Endodermal cell (in vitro differentiated cells): ENCODE results near the gene SYNE2. TPM values are rescaled to one million over a fixed set of nuclear protein-coding genes. Genes with fewer than 3 reads are reported as not detected.

ENCODE experiments used
- DNase-seq: peaks from one replicate; pipeline ENCODE4 v3.0.0-alpha.2; 2017
- H3K27ac ChIP-seq: 2 replicates; pipeline ENCODE4 v1.5.1; 2013; ENCODE audit warnings: mild to moderate bottlenecking, low read depth, low read length, moderate library complexity
- H3K27me3 ChIP-seq: 2 replicates; pipeline ENCODE4 v1.6.1; 2013; ENCODE audit warnings: mild to moderate bottlenecking, low read length, moderate library complexity; ENCODE audit not compliant: insufficient read depth, control insufficient read depth, poor library complexity, severe bottlenecking
- H3K36me3 ChIP-seq: 2 replicates; pipeline ENCODE4 v1.7.0; 2013; ENCODE audit warnings: mild to moderate bottlenecking, low read length, moderate library complexity; ENCODE audit not compliant: control insufficient read depth, insufficient read depth
- H3K4me1 ChIP-seq: one replicate; pipeline ENCODE4 v1.7.0; 2013; ENCODE audit warnings: low read length; ENCODE audit not compliant: control insufficient read depth, insufficient read depth
- H3K4me3 ChIP-seq: 2 replicates; pipeline ENCODE4 v1.5.1; 2013; ENCODE audit warnings: mild to moderate bottlenecking, low read length, moderate library complexity
- H3K9ac ChIP-seq: 2 replicates; pipeline ENCODE4 v1.6.1; 2013; ENCODE audit warnings: mild to moderate bottlenecking, low read length, moderate library complexity; ENCODE audit not compliant: poor library complexity, severe bottlenecking; ENCODE audit errors: extremely low read depth
- H3K9me3 ChIP-seq: 2 replicates; pipeline ENCODE4 v1.6.1; 2013; ENCODE audit warnings: mild to moderate bottlenecking, low read length, moderate library complexity; ENCODE audit not compliant: control insufficient read depth
- H3K27ac Mint-ChIP-seq: 2 replicates; pipeline ENCODE4 v1.8.0; 2020; ENCODE audit warnings: mixed read lengths
- H3K27me3 Mint-ChIP-seq: 2 replicates; pipeline ENCODE4 v1.8.0; 2021; ENCODE audit warnings: mild to moderate bottlenecking, mixed read lengths; ENCODE audit not compliant: insufficient read depth
- H3K36me3 Mint-ChIP-seq: 2 replicates; pipeline ENCODE4 v1.8.0; 2020; ENCODE audit warnings: low read depth, mixed read lengths
- H3K4me1 Mint-ChIP-seq: 2 replicates; pipeline ENCODE4 v1.8.0; 2020; ENCODE audit warnings: mixed read lengths
- H3K4me3 Mint-ChIP-seq: 2 replicates; pipeline ENCODE4 v1.8.0; 2020; ENCODE audit warnings: mild to moderate bottlenecking, moderate library complexity, mixed read lengths
- H3K9me3 Mint-ChIP-seq: 2 replicates; pipeline ENCODE4 v1.8.0; 2020; ENCODE audit warnings: mild to moderate bottlenecking, mixed read lengths
- WGBS, 2 experiments: methylation state at CpG; one replicate each; pipeline versions ENCODE4 v1.1.5 to v1.1.7; 2013; ENCODE audit warnings: missing lambda C conversion rate in 2 of 2, mixed read lengths in 1 of 2; ENCODE audit not compliant: insufficient coverage in 1 of 2, insufficient read length in 1 of 2; 5-methylcytosine and 5-hydroxymethylcytosine counted together
- total RNA-seq, 2 donors: library from RNA; stranded (reverse); fragmentation: NEBNext Ultra II Directional in 1 of 2; extraction: Animal tissue kit (Norgen Biotek cat#: 25700) in 1 of 2; gene quantifications; 2 replicates in 1 of 2; 3 replicates in 1 of 2; pipeline ENCODE4 v1.2.1, GENCODE V29; 2021
- TF ChIP-seq, protein P1 (sequence below): fragments of 200-600 bp; sonication (generic); conservative IDR thresholded peaks from 2 replicates; pipeline ENCODE4 v1.5.0; 2021; ENCODE audit warnings: antibody characterized with exemption, mild to moderate bottlenecking

Gene SYNE2
- total RNA-seq, 2 donors from 2014 or later, result 65.8 to 70.0 TPM

DNA sequence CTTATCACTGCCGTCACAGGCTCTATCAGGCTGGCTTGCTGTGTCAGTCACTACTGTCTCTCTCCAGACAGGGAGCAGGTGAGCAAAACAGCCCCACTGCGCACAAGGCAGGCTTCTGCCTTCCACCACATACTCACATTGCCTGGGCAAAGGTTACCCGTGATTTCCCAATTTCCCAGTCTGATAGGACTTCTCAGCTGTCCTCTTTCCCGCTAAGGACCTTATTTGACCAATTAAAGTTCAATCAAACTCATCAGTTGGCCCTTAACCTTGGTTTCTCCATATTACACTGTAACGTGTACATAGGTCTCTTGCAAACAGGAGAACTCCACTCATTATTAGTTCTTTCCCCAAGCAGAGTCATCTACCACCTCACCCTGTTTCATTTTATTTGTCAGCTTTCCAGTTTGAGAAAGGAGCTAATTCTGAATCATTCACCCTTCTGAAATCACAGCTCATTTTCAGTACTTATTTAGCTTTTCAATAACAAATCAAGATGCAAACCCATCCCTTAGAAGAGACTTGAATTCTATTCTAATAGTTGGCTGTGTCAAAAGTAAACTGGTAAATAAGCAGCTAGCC is 270.5 kb downstream of the SYNE2 start:
- TF ChIP-seq, protein P1, sequence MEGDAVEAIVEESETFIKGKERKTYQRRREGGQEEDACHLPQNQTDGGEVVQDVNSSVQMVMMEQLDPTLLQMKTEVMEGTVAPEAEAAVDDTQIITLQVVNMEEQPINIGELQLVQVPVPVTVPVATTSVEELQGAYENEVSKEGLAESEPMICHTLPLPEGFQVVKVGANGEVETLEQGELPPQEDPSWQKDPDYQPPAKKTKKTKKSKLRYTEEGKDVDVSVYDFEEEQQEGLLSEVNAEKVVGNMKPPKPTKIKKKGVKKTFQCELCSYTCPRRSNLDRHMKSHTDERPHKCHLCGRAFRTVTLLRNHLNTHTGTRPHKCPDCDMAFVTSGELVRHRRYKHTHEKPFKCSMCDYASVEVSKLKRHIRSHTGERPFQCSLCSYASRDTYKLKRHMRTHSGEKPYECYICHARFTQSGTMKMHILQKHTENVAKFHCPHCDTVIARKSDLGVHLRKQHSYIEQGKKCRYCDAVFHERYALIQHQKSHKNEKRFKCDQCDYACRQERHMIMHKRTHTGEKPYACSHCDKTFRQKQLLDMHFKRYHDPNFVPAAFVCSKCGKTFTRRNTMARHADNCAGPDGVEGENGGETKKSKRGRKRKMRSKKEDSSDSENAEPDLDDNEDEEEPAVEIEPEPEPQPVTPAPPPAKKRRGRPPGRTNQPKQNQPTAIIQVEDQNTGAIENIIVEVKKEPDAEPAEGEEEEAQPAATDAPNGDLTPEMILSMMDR, result no peak
- no peaks in the 10 kb centered on the region for H3K9me3 ChIP-seq
- peak overlapping the region; percentile 39 for H3K27ac Mint-ChIP-seq
- no peak for DNase-seq
- no peak overlapping the region for H3K4me3 Mint-ChIP-seq
- peaks cover 35% of the 10 kb centered on the region for H3K36me3 Mint-ChIP-seq
- H3K4me3 ChIP-seq, result no peak overlapping the region
- H3K9ac ChIP-seq, result no peak overlapping the region
- H3K4me1 Mint-ChIP-seq, result no peaks in the 10 kb centered on the region
- no peaks in the 10 kb centered on the region for H3K27me3 Mint-ChIP-seq
- H3K4me1 ChIP-seq, result no peaks in the 10 kb centered on the region
- 93 to 97% methylated on average over 5 of the region's 5 CpGs for WGBS, 2 experiments
- peaks cover 26% of the 10 kb centered on the region for H3K36me3 ChIP-seq
- no peaks in the 10 kb centered on the region for H3K27me3 ChIP-seq
- no peak overlapping the region for H3K27ac ChIP-seq
- H3K9me3 Mint-ChIP-seq, result no peaks in the 10 kb centered on the region

DNA sequence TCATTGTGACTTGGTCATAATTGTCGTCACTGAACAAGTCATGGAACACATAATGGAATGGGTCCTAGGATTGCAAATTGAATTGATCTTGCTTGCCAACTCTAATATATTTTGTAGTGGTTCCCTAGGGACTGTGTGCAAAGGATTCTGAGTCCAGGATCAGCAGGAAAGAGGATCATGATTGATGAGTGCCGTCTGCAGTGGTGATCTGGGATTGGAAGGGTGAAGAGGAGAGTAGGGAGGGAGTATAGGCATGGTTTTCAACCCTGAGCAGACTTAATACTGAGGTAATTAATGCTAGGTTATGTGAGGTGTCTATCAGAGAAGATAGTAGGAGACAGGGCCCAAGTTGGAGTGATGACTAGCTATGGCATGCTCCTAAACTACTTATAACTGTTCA is 272.5 kb downstream of the SYNE2 start:
- Mint-ChIP-seq H3K9me3 (no peaks in the 10 kb centered on the region), H3K4me1 (no peaks in the 10 kb centered on the region), H3K36me3 (peaks cover 37% of the 10 kb centered on the region), H3K27me3 (no peaks in the 10 kb centered on the region), H3K4me3 (no peak overlapping the region), H3K27ac (peak overlapping the region; percentile 10)
- H3K27ac ChIP-seq, result no peak overlapping the region
- H3K9me3 ChIP-seq, result no peaks in the 10 kb centered on the region
- no peak overlapping the region for H3K4me3 ChIP-seq
- DNase-seq, result no peak
- no peak overlapping the region for H3K9ac ChIP-seq
- H3K27me3 ChIP-seq, result no peaks in the 10 kb centered on the region
- WGBS, 2 experiments, result 86 to 92% methylated on average over 2 of the region's 2 CpGs
- TF ChIP-seq, protein P1, result no peak
- no peaks in the 10 kb centered on the region for H3K4me1 ChIP-seq
- peaks cover 31% of the 10 kb centered on the region for H3K36me3 ChIP-seq

DNA sequence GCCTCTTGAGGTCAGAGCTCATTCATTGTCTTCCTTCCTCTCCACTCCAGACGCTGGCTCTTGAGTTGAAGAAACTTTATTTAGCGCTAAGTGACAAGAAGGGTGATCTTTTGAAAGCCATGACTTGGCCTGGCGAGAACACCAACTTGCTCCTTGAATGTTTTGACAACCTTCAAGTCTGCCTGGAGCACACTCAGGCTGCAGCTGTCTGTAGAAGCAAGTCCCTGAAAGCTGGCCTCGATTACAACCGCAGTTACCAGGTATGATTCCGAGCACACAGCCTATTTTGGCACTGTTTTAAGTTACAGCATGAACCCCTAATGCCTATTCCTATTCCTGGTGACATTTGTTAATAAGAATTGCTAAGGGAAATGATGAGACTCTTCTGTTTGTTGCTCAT is 273.7 kb downstream of the SYNE2 start:
- WGBS, 2 experiments, result 92 to 97% methylated on average over 4 to 6 of the region's 6 CpGs
- Mint-ChIP-seq H3K4me1 (no peaks in the 10 kb centered on the region), H3K27me3 (no peaks in the 10 kb centered on the region), H3K36me3 (peaks cover 43% of the 10 kb centered on the region), H3K27ac (no peak overlapping the region), H3K4me3 (no peak overlapping the region), H3K9me3 (no peaks in the 10 kb centered on the region)
- Histone ChIP-seq H3K9ac (no peak overlapping the region), H3K36me3 (peaks cover 42% of the 10 kb centered on the region), H3K4me3 (no peak overlapping the region), H3K4me1 (no peaks in the 10 kb centered on the region), H3K9me3 (no peaks in the 10 kb centered on the region), H3K27me3 (no peaks in the 10 kb centered on the region), H3K27ac (no peak overlapping the region)
- no peak for DNase-seq
- TF ChIP-seq, protein P1, result no peak
